ENCODE results near the gene C2orf49. TPM values are rescaled to one million over a fixed set of nuclear protein-coding genes. Genes with fewer than 3 reads are reported as not detected.

The C2orf49 gene
- total and polyA plus RNA-seq, 2 donors (not counting 3 experiments of a cell fraction or from before 2014, with no cell fraction given), result 4.6 to 15.0 TPM

DNA sequence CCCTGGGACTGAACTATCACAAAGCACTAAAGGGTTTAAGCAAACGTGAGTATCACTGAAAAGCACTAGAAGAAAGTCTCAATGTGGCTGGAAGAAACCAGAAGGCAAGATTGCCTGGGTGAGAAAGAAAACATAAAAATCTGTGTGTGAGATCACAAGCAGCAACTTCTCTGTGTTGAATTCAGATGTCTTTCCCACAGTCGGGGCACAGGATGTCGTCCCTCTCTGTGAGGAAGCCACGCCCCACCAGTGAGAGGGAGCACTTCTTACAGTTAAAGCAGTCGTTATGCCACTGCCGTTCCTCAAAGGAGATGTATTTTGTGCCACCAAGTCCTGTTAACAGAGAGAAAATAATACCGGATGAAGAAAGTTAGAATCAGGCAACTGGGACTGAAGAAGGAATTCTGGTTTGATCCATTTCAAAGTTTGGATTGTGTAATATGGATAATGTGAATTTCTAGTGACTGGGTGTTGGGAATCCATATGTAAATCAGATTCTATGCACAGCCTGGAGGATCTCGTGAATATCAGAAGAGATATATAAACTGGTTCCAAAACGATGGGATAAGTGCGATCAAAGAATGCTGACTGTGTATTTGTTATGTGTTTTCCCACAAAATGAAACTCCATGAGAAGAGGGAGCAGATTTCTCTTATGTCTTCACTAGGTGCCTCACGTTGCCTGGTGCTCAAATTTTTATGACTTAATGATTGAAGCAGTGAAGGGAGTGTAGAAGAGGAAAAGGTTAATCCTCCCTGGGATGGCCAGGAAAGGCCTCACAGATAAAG is 24.0 kb downstream of the C2orf49 start:
- H3K27me3 ChIP-seq (ENCODE audit: control insufficient read depth in 2 of 2, insufficient read depth in 2 of 2, low read length in 2 of 2), result no peaks in the 10 kb centered on the region
- H4K20me1 ChIP-seq (replicated peaks; ENCODE audit: control insufficient read depth, extremely low read depth, insufficient read depth, low read length), result peaks cover 5% of the 10 kb centered on the region
- dilution Hi-C loops (cut with MboI; ENCODE audit: extremely low pct_ligation_motif_present, low sequenced_read_pairs), result no loop called here
- H3K4me1 ChIP-seq (ENCODE audit: control insufficient read depth, extremely low read depth, insufficient read depth, low read length), result no peaks in the 10 kb centered on the region
- no peak overlapping the region for H3K4me3 ChIP-seq (replicated peaks in 1 of 3; ENCODE audit: insufficient read depth in 1 of 3, low read depth in 1 of 3, low read length in 3 of 3)
- TF ChIP-seq EZH2 (IDR thresholded peaks at IDR 0.05; ENCODE audit: borderline replicate concordance, low read depth, low read length, severe bottlenecking) (no peak), FOS (IDR thresholded peaks at IDR 0.05; ENCODE audit: borderline replicate concordance, insufficient read depth, low read length) (no peak)
- TF ChIP-seq, protein P1, sequence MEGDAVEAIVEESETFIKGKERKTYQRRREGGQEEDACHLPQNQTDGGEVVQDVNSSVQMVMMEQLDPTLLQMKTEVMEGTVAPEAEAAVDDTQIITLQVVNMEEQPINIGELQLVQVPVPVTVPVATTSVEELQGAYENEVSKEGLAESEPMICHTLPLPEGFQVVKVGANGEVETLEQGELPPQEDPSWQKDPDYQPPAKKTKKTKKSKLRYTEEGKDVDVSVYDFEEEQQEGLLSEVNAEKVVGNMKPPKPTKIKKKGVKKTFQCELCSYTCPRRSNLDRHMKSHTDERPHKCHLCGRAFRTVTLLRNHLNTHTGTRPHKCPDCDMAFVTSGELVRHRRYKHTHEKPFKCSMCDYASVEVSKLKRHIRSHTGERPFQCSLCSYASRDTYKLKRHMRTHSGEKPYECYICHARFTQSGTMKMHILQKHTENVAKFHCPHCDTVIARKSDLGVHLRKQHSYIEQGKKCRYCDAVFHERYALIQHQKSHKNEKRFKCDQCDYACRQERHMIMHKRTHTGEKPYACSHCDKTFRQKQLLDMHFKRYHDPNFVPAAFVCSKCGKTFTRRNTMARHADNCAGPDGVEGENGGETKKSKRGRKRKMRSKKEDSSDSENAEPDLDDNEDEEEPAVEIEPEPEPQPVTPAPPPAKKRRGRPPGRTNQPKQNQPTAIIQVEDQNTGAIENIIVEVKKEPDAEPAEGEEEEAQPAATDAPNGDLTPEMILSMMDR (IDR thresholded peaks at IDR 0.05; ENCODE audit: extremely low read depth in 1 of 2, insufficient read depth in 1 of 2, low read depth in 1 of 2, low read length in 2 of 2), result no peak
- H3K9me3 ChIP-seq (replicated peaks; ENCODE audit: control insufficient read depth, insufficient read depth, low read length), result no peaks in the 10 kb centered on the region
- H3K9me1 ChIP-seq (replicated peaks; ENCODE audit: control insufficient read depth, extremely low read depth, insufficient read depth, low read length), result no peaks in the 10 kb centered on the region
- no TSS peak for BruUV-seq (replicated peaks)
- H3K4me2 ChIP-seq (ENCODE audit: insufficient read depth, low read length), result no peak overlapping the region
- no peak overlapping the region for H3K27ac ChIP-seq (ENCODE audit: insufficient read depth, low read depth, low read length)
- POLR2A ChIA-PET, result no interaction called here
- peaks cover 18% of the 10 kb centered on the region for H3K79me2 ChIP-seq (ENCODE audit: control insufficient read depth, insufficient read depth, low read length)
- FAIRE-seq (no peak), DNase-seq (ENCODE audit: low read depth, low spot score) (no peak)
- intact Hi-C loops (cut with micrococcal nuclease), result no loop called here
- no peak overlapping the region for H3K9ac ChIP-seq (replicated peaks; ENCODE audit: extremely low read depth, insufficient read depth, low read length)
- CTCF ChIA-PET, result no interaction called here
- H2AFZ ChIP-seq (ENCODE audit: low read depth, low read length), result no peak overlapping the region
- peaks cover 45 to 53% of the 10 kb centered on the region in 2 experiments for H3K36me3 ChIP-seq (ENCODE audit: control insufficient read depth in 2 of 2, extremely low read depth in 1 of 2, insufficient read depth in 2 of 2, low read length in 2 of 2)

All from endothelial cell of umbilical vein (primary cell).